Measurements from ENCODE around the gene SLC12A7.

The SLC12A7 gene

GRCh38 chr5:1034421-1034905 is 77.4 kb downstream of the SLC12A7 start:
- no peak overlapping the region for H3K4me3 ChIP-seq (ENCODE audit: low read depth, low read length)
- no peak for DNase-seq (ENCODE audit: low read depth)
- TF ChIP-seq, protein P1, sequence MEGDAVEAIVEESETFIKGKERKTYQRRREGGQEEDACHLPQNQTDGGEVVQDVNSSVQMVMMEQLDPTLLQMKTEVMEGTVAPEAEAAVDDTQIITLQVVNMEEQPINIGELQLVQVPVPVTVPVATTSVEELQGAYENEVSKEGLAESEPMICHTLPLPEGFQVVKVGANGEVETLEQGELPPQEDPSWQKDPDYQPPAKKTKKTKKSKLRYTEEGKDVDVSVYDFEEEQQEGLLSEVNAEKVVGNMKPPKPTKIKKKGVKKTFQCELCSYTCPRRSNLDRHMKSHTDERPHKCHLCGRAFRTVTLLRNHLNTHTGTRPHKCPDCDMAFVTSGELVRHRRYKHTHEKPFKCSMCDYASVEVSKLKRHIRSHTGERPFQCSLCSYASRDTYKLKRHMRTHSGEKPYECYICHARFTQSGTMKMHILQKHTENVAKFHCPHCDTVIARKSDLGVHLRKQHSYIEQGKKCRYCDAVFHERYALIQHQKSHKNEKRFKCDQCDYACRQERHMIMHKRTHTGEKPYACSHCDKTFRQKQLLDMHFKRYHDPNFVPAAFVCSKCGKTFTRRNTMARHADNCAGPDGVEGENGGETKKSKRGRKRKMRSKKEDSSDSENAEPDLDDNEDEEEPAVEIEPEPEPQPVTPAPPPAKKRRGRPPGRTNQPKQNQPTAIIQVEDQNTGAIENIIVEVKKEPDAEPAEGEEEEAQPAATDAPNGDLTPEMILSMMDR (conservative IDR thresholded peaks at IDR 0.05; ENCODE audit: low read depth, low read length): no peak

GRCh38 chr5:1033606-1034420 is 78.0 kb downstream of the SLC12A7 start:
- TF ChIP-seq, protein P1 (conservative IDR thresholded peaks at IDR 0.05; ENCODE audit: low read depth, low read length): no peak
- no peak overlapping the region for H3K4me3 ChIP-seq (ENCODE audit: low read depth, low read length)
- DNase-seq (ENCODE audit: low read depth): no peak

- no peak overlapping the region for H3K4me3 ChIP-seq (ENCODE audit: low read depth, low read length)
- DNase-seq (ENCODE audit: low read depth): no peak
- TF ChIP-seq, protein P1 (conservative IDR thresholded peaks at IDR 0.05; ENCODE audit: low read depth, low read length): no peak
Observed at GRCh38 chr5:1033178-1033577, 78.7 kb downstream of the SLC12A7 start.

DNA sequence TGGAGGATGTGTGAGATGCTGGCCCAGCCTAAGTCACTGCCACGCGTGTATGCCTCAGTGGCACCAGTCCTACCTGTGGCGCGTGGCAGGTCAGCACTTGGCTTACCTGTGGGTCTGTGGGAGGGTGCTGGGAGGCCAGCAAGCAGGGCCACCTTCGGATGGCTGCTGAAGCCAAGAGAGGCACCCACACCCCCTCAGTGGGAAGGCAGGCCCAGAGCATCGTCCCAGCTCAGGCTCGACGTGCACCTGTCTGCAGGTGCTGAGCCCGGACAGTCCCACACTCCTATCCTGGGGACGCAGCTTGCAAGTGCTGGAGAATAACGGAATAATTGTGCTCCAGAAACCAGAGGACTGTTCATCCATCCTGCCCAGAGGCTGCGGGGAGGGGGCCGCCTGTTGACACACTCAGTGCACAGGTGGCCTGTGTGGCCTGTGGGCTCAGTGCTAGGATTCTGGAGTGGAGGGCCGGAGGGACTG is 79.3 kb downstream of the SLC12A7 start:
- no peak overlapping the region for H3K4me3 ChIP-seq (ENCODE audit: low read depth, low read length)
- no peak for DNase-seq (ENCODE audit: low read depth)
- TF ChIP-seq, protein P1 (conservative IDR thresholded peaks at IDR 0.05; ENCODE audit: low read depth, low read length): no peak

- DNase-seq (ENCODE audit: low read depth): no peak
- TF ChIP-seq, protein P1 (conservative IDR thresholded peaks at IDR 0.05; ENCODE audit: low read depth, low read length): no peak
- no peak overlapping the region for H3K4me3 ChIP-seq (ENCODE audit: low read depth, low read length)
Observed at GRCh38 chr5:1032011-1032410, 79.9 kb downstream of the SLC12A7 start.

GRCh38 chr5:1031306-1031959 is 80.4 kb downstream of the SLC12A7 start:
- DNase-seq (ENCODE audit: low read depth): no peak
- H3K4me3 ChIP-seq (ENCODE audit: low read depth, low read length): no peak overlapping the region
- TF ChIP-seq, protein P1 (conservative IDR thresholded peaks at IDR 0.05; ENCODE audit: low read depth, low read length): no peak
